H1 (cell line): ENCODE data around the gene MYH10. TPM values are rescaled to one million over a fixed set of nuclear protein-coding genes. Genes with fewer than 3 reads are reported as not detected.

Experiments used
- CBX5 ChIP-seq: fragments of 300-800, 300-1000 bp; sonication (generic); IDR thresholded peaks from 2 replicates; pipeline ENCODE4 v1.7.1; 2016; ENCODE audit warnings: antibody characterized with exemption, low read length, low read depth
- FOSL1 ChIP-seq: IDR thresholded peaks from 2 replicates; pipeline ENCODE4 v1.6.1; 2011; ENCODE audit warnings: mild to moderate bottlenecking, low read depth, low read length, moderate library complexity; ENCODE audit not compliant: insufficient read depth
- GTF2F1 ChIP-seq: IDR thresholded peaks from 2 replicates; pipeline ENCODE4 v1.6.1; 2012; ENCODE audit warnings: low read depth, low read length, improper control_type of control experiment, borderline replicate concordance
- TAF1 ChIP-seq: IDR thresholded peaks from 2 replicates; pipeline ENCODE4 v1.6.1; 2011; ENCODE audit warnings: mild to moderate bottlenecking, low read depth, low read length
- polyA plus RNA-seq, 7 experiments: library from polyadenylated mRNA; depleted of rRNA in 3 of 7; stranded (reverse) in 5 of 7; unstranded in 2 of 7; fragments of >200 nt in 5 of 7; fragments of 200-250 nt in 2 of 7; gene quantifications; 1 replicate in 5 of 7; 2 replicates in 1 of 7; 4 replicates in 1 of 7; pipeline versions ENCODE4 v1.2.1 to v1.2.3, GENCODE V29; 2011 to 2013; ENCODE audit warnings: missing spikeins in 2 of 7, mixed read lengths in 2 of 7
- total RNA-seq: library from RNA; stranded (reverse); fragmentation: NEBNext Ultra II Directional; extraction: Animal tissue kit (Norgen Biotek cat#: 25700); gene quantifications from 2 replicates; pipeline ENCODE4 v1.2.1, GENCODE V29; 2021

The MYH10 gene
- total and polyA plus RNA-seq, 2 of the 8 experiments (the other 6 are each of a cell fraction or from before 2014, with no cell fraction given): 64.1 to 289 TPM

- TF ChIP-seq FOSL1 (no peak), GTF2F1 (no peak), TAF1 (no peak), CBX5 (no peak)
Observed at GRCh38 chr17:8606401-8606800, 24.1 kb downstream of the MYH10 start (continued).
